Immature natural killer cell (primary cell): ENCODE measurements around the gene MTHFD2L. TPM values are rescaled to one million over a fixed set of nuclear protein-coding genes. Genes with fewer than 3 reads are reported as not detected.

Experiments used
- DNase-seq, 3 donors: peaks; one replicate each; pipeline ENCODE4 v3.0.0; 2022; ENCODE audit warnings: mixed read lengths in 1 of 3
- H3K27ac Mint-ChIP-seq, 6 donors: one replicate each; pipeline ENCODE4 v1.8.0; 2020; ENCODE audit warnings: mixed read lengths in 6 of 6, mild to moderate bottlenecking in 5 of 6, inconsistent platforms in 4 of 6, moderate library complexity in 3 of 6
- H3K27me3 Mint-ChIP-seq, 3 donors: one replicate each; pipeline ENCODE4 v1.8.0; 2020 to 2021; ENCODE audit warnings: low read depth in 3 of 3, mild to moderate bottlenecking in 3 of 3, mixed read lengths in 3 of 3, moderate library complexity in 3 of 3, inconsistent platforms in 1 of 3
- H3K36me3 Mint-ChIP-seq, 3 donors: one replicate each; pipeline ENCODE4 v1.8.0; 2020; ENCODE audit warnings: mixed read lengths in 3 of 3, inconsistent platforms in 2 of 3, mild to moderate bottlenecking in 2 of 3
- H3K4me1 Mint-ChIP-seq, 2 donors: one replicate each; pipeline ENCODE4 v1.8.0; 2020; ENCODE audit warnings: inconsistent platforms in 2 of 2, mild to moderate bottlenecking in 2 of 2, mixed read lengths in 2 of 2, moderate library complexity in 1 of 2
- H3K4me3 Mint-ChIP-seq, 5 donors: one replicate each; pipeline ENCODE4 v1.8.0; 2020; ENCODE audit warnings: mild to moderate bottlenecking in 5 of 5, mixed read lengths in 5 of 5, inconsistent platforms in 3 of 5, moderate library complexity in 3 of 5
- H3K9me3 Mint-ChIP-seq, 6 donors: one replicate each; pipeline ENCODE4 v1.8.0; 2020; ENCODE audit warnings: mild to moderate bottlenecking in 6 of 6, mixed read lengths in 6 of 6, inconsistent platforms in 4 of 6, moderate library complexity in 3 of 6
- polyA plus RNA-seq, 3 donors: library from polyadenylated mRNA; unstranded; fragments of 300-500 nt; fragmentation: Illumina TruSeq; gene quantifications; one replicate each; pipeline ENCODE4 v1.2.3, GENCODE V29; 2021

Gene MTHFD2L
- polyA plus RNA-seq, 3 donors from 2014 or later, result 4.5 to 5.7 (median 4.6) TPM

DNA sequence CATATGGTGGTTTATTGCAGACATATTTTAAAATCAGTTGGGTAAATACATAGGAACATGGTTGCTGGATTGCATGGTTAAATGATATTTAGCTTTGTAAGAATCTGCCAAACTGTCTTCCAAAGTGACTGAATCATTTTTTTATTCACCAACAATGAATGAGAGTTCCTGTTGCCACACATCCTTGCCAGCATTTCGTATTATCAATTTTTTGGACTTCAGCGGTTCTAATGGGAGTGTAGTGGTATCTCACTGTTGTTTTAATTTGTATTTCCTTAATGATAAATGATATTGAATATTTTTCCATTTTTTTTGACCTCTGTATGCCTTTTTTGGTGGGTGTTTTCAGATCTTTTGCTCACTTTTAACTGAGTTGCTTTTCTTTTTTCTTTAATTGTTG, 1.4 kb upstream of the MTHFD2L start:
- no peaks in the 10 kb centered on the region for H3K9me3 Mint-ChIP-seq
- H3K4me3 Mint-ChIP-seq, result peak overlapping the region; percentile 81 to 94 (median 83)
- H3K27me3 Mint-ChIP-seq, result peaks cover 0 to 2% (median 2%) of the 10 kb centered on the region in 3 donors
- H3K36me3 Mint-ChIP-seq, result peaks cover 0 to 6% (median 5%) of the 10 kb centered on the region in 3 donors
- DNase-seq, result no peak
- peaks cover 22 to 29% of the 10 kb centered on the region in 2 donors for H3K4me1 Mint-ChIP-seq
- peak overlapping the region in 4 of 6 donors; percentile 5 to 90 (median 72) for H3K27ac Mint-ChIP-seq

- H3K9me3 Mint-ChIP-seq, result no peaks in the 10 kb centered on the region
- peaks cover 22 to 29% of the 10 kb centered on the region in 2 donors for H3K4me1 Mint-ChIP-seq
- H3K36me3 Mint-ChIP-seq, result peaks cover 0 to 10% (median 9%) of the 10 kb centered on the region in 3 donors
- peak overlapping the region; percentile 5 to 90 (median 72) for H3K27ac Mint-ChIP-seq
- H3K27me3 Mint-ChIP-seq, result peaks cover 0 to 2% (median 2%) of the 10 kb centered on the region in 3 donors
- no peak for DNase-seq
- H3K4me3 Mint-ChIP-seq, result peak overlapping the region; percentile 81 to 94 (median 83)
Observed at GRCh38 chr4:74157154-74157553, 764 bp upstream of the MTHFD2L start.

GRCh38 chr4:74158466-74159142, 686 bp downstream of the MTHFD2L start:
- Mint-ChIP-seq H3K9me3 (no peaks in the 10 kb centered on the region), H3K27me3 (peaks cover 0 to 2% (median 0%) of the 10 kb centered on the region in 3 donors), H3K4me3 (peak overlapping the region; percentile 89 to 95 (median 94)), H3K27ac (peak overlapping the region; percentile 86 to 94 (median 90)), H3K4me1 (peaks cover 22 to 29% of the 10 kb centered on the region in 2 donors), H3K36me3 (peaks cover 0 to 13% (median 10%) of the 10 kb centered on the region in 3 donors)
- DNase-seq, result no peak

DNA sequence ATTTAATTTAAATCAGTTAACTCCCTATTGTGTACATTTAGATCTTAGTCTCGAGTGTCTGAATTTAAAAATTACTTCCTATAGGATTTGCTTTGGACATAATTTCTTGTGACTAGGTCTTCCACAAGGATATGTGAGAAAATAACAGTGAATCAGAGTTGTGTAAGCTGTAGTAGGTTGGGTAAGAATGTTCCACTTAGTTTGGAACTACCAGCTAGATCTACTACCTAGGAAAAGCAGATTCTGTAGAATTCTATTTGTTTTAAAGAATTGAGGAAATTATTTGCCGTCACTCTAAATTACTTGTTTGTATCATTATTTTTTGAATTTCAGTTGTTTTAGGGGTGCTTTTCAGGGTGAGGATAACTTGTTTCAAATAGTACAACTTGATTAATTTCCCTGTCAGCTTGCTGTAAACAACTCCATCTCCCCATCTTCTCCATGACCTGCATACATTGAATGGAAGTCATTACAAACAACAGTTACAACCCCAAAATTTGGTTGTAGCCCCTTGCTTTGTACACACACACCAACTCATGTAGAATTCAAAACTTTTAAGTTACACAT, 1.3 kb downstream of the MTHFD2L start:
- DNase-seq, result no peak
- H3K27me3 Mint-ChIP-seq, result no peaks in the 10 kb centered on the region
- H3K9me3 Mint-ChIP-seq, result no peaks in the 10 kb centered on the region
- H3K36me3 Mint-ChIP-seq, result peaks cover 0 to 13% (median 10%) of the 10 kb centered on the region in 3 donors
- H3K4me1 Mint-ChIP-seq, result peaks cover 22 to 29% of the 10 kb centered on the region in 2 donors
- peak overlapping the region in 5 of 6 donors; percentile 83 to 94 (median 90) for H3K27ac Mint-ChIP-seq
- H3K4me3 Mint-ChIP-seq, result peak overlapping the region; percentile 89 to 95 (median 94)

- Mint-ChIP-seq H3K9me3 (no peaks in the 10 kb centered on the region), H3K36me3 (peaks cover 0 to 16% (median 10%) of the 10 kb centered on the region in 3 donors), H3K27me3 (no peaks in the 10 kb centered on the region), H3K4me1 (peaks cover 20 to 32% of the 10 kb centered on the region in 2 donors), H3K27ac (peak overlapping the region in 1 of 6 donors; percentile 36), H3K4me3 (no peak overlapping the region)
- no peak for DNase-seq
Observed at GRCh38 chr4:74161666-74162450, 3.9 kb downstream of the MTHFD2L start.

GRCh38 chr4:74166135-74166534, 8.2 kb downstream of the MTHFD2L start:
- no peak for DNase-seq
- Mint-ChIP-seq H3K4me3 (no peak overlapping the region), H3K9me3 (no peaks in the 10 kb centered on the region), H3K4me1 (peaks cover 0 to 10% of the 10 kb centered on the region in 2 donors), H3K36me3 (peaks cover 0 to 15% (median 8%) of the 10 kb centered on the region in 3 donors), H3K27me3 (no peaks in the 10 kb centered on the region), H3K27ac (no peak overlapping the region)

- Mint-ChIP-seq H3K4me1 (peaks cover 0 to 10% of the 10 kb centered on the region in 2 donors), H3K27ac (no peak overlapping the region), H3K36me3 (peaks cover 0 to 10% (median 1%) of the 10 kb centered on the region in 3 donors), H3K9me3 (no peaks in the 10 kb centered on the region), H3K4me3 (no peak overlapping the region), H3K27me3 (no peaks in the 10 kb centered on the region)
- DNase-seq, result no peak
Observed at GRCh38 chr4:74166818-74167217, 8.9 kb downstream of the MTHFD2L start.

GRCh38 chr4:74167585-74167984, 9.7 kb downstream of the MTHFD2L start:
- H3K27ac Mint-ChIP-seq, result peak overlapping the region in 1 of 6 donors; percentile 13
- no peaks in the 10 kb centered on the region for H3K27me3 Mint-ChIP-seq
- H3K36me3 Mint-ChIP-seq, result peaks cover 0 to 3% (median 0%) of the 10 kb centered on the region in 3 donors
- H3K4me3 Mint-ChIP-seq, result no peak overlapping the region
- no peaks in the 10 kb centered on the region for H3K9me3 Mint-ChIP-seq
- DNase-seq, result no peak
- H3K4me1 Mint-ChIP-seq, result peaks cover 0 to 10% of the 10 kb centered on the region in 2 donors

DNA sequence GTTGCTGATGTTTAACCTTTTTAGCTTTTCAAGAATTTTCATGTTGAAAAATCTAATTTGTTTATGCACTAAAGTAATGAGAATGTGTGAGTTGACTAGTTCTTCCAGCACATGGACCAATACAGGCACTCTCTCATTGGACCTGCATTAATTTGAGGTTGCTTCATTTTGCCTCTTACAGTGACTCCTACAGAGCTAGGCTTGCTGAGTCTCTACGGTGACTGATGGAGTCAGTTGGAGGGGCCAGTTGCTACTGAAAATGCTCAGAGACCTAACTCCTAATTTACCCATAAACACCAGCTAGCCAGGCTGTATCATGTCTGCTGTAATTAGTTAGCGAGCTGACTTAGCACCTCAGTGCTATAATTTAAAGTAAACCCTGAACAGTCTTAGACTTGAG, 10.9 kb downstream of the MTHFD2L start:
- peaks cover 0 to 10% of the 10 kb centered on the region in 2 donors for H3K4me1 Mint-ChIP-seq
- H3K36me3 Mint-ChIP-seq, result peaks cover 0 to 3% (median 3%) of the 10 kb centered on the region in 3 donors
- no peak overlapping the region for H3K27ac Mint-ChIP-seq
- H3K9me3 Mint-ChIP-seq, result no peaks in the 10 kb centered on the region
- no peak overlapping the region for H3K4me3 Mint-ChIP-seq
- H3K27me3 Mint-ChIP-seq, result no peaks in the 10 kb centered on the region
- no peak for DNase-seq

- H3K27me3 Mint-ChIP-seq, result no peaks in the 10 kb centered on the region
- no peak overlapping the region for H3K4me3 Mint-ChIP-seq
- H3K4me1 Mint-ChIP-seq, result peaks cover 0 to 2% of the 10 kb centered on the region in 2 donors
- peaks cover 3 to 15% (median 8%) of the 10 kb centered on the region in 3 donors for H3K36me3 Mint-ChIP-seq
- H3K9me3 Mint-ChIP-seq, result no peaks in the 10 kb centered on the region
- no peak for DNase-seq
- H3K27ac Mint-ChIP-seq, result no peak overlapping the region
Observed at GRCh38 chr4:74173321-74173720, 15.4 kb downstream of the MTHFD2L start.

DNA sequence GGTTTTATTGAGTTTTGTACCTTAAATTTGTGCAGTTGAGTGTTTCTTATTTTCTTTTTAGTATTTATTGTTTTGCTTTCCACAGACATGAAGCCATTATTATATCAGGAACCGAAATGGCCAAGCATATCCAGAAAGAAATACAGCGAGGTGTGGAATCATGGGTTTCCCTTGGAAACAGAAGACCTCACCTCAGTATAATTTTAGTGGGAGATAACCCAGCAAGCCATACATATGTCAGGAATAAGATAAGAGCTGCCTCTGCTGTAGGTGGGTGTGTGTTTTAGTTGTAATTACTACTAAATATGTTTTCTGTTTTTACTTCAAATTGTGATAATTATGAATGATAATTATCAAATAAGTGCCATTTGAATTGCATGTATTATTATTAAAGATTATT, 16.5 kb downstream of the MTHFD2L start:
- H3K36me3 Mint-ChIP-seq, result peaks cover 3 to 15% (median 8%) of the 10 kb centered on the region in 3 donors
- no peaks in the 10 kb centered on the region for H3K9me3 Mint-ChIP-seq
- H3K27ac Mint-ChIP-seq, result no peak overlapping the region
- no peaks in the 10 kb centered on the region for H3K27me3 Mint-ChIP-seq
- H3K4me3 Mint-ChIP-seq, result no peak overlapping the region
- no peaks in the 10 kb centered on the region for H3K4me1 Mint-ChIP-seq
- DNase-seq, result no peak

GRCh38 chr4:74174941-74175340, 17.0 kb downstream of the MTHFD2L start:
- no peaks in the 10 kb centered on the region for H3K9me3 Mint-ChIP-seq
- no peak for DNase-seq
- H3K27ac Mint-ChIP-seq, result no peak overlapping the region
- no peak overlapping the region for H3K4me3 Mint-ChIP-seq
- H3K36me3 Mint-ChIP-seq, result peaks cover 3 to 15% (median 8%) of the 10 kb centered on the region in 3 donors
- no peaks in the 10 kb centered on the region for H3K27me3 Mint-ChIP-seq
- H3K4me1 Mint-ChIP-seq, result no peaks in the 10 kb centered on the region

DNA sequence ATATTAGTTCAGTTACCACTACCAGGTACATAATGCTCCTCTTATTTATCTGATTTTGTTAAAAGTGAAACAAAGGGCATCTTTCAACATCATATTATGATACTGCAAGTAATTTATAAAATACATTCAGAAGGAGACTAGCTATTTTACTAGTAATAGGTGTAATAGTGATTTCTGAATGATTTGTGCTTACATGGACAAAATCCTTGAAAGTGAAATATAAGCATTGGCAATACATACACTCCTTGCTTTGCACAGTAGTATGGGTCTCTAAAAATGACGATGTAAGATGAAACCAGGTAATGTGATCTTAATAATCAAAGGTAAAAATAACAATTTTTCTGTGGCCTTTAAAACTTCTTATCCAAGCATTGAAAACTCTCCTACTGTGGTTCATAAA, 17.5 kb downstream of the MTHFD2L start:
- H3K27me3 Mint-ChIP-seq, result no peaks in the 10 kb centered on the region
- no peak for DNase-seq
- H3K4me1 Mint-ChIP-seq, result no peaks in the 10 kb centered on the region
- no peak overlapping the region for H3K27ac Mint-ChIP-seq
- no peak overlapping the region for H3K4me3 Mint-ChIP-seq
- peaks cover 3 to 15% (median 8%) of the 10 kb centered on the region in 3 donors for H3K36me3 Mint-ChIP-seq
- H3K9me3 Mint-ChIP-seq, result no peaks in the 10 kb centered on the region

- Mint-ChIP-seq H3K27me3 (no peaks in the 10 kb centered on the region), H3K36me3 (peaks cover 3 to 15% (median 8%) of the 10 kb centered on the region in 3 donors), H3K4me1 (no peaks in the 10 kb centered on the region), H3K27ac (no peak overlapping the region), H3K9me3 (no peaks in the 10 kb centered on the region), H3K4me3 (no peak overlapping the region)
- DNase-seq, result no peak
Observed at GRCh38 chr4:74178798-74179197, 20.9 kb downstream of the MTHFD2L start.
